GM15510 (cell line): ENCODE measurements around the gene EDAR.

Experiments
- POLR2A ChIP-seq: IDR thresholded peaks from 3 replicates; pipeline ENCODE4 v1.6.1; 2011; ENCODE audit warnings: borderline replicate concordance; ENCODE audit not compliant: insufficient read length; ENCODE audit errors: extremely low read depth

The EDAR gene

DNA sequence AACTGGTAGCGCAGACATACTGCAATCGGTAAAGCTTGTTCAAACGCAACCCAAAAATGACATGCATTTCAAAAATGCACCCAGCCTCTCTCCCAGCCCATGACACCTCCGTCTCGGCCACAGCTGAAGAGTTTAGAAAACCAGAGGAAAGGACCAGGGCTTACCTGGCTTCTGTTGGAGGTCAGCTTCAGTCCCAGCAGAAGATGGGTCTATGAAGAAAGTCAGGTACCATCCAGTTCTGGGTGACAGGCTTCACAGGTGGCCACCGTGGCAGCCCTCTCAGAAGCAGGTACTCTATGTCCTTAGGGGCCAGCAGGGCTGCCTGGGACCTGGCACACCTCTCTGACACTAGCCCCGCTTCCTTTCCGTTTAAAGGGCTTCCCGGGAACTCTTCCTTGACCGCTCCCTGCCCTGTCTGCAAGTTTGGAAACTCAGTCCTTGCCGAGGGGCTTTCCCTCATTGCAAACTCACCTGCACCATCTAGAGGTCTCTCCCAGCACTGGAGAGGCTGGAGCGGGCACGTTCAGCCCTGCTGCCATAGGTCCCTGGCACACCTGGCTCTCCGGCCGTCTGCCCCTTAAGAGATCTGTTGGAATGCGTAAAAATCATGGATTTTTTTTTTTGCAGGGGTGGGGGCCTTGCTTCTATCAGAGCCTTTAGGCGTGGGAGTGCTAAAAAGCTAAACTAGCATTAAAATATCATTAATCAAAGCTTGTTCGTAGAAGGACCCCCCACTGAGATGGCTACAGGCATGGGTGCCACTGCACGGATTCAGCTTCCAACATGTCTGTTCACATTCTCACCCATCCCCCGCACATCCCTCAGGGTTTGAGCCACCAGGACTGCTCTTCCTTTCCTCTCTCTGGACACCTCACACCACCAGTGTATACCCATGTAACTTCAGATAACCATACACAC, at the start of gene EDAR:
TSS of gene EDAR (minus strand) at position 425 of the 918 bp plus-strand sequence. CDS start 58,206 bp downstream, outside the sequence.
- TF ChIP-seq POLR2A, result no peak

DNA sequence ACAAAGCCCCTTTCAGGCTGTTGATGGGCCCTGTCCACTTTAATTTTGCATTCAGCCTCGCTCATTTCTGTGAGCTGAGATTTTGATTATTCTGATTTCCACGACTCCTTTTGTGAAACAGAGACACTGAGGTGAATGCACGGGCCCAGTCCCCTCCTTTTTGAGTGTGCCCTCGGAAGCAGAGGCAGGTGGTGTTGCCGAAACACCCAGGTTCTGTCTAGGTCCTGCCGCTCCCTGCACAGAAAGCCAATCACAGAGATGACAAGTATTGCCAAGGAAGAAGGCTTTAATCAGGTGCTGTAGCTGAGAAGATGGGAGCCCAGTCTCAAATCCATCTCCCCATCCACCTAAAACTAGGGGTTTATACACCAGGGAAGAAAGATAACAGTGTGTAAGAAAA, 44.2 kb upstream of the EDAR start:
- no peak for TF ChIP-seq POLR2A

DNA sequence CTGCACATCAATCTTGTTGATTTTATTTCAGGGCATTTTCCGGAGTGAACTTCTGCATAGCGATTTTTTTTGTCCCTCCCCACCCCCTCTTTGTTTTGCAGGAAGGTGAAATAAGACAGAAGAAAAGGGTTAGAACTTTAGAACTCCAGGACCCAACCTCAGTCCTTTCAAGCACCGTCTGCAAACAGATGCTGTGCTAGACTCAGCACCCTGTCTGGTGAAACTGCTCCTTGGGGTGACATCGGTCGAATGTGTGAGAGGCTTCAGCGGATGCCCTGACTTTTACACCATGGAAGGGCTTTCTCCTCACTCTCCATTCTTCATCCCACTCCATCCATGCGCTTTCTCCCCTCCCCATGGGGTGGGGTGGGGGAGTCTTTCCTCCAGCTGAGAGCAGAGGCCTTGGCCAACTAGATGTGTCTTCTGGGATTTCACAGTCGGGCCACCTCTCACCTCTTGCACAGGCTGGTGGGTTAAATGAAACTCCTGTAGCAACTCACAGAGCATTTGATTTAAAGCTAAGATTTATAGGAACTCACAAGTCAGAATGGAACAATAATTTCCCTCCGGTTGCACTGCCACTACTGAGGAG, 43.3 kb upstream of the EDAR start:
- TF ChIP-seq POLR2A, result no peak

- TF ChIP-seq POLR2A, result no peak
These were observed 42.6 kb upstream of the EDAR start for GRCh38 chr2:109031476-109032228.

- no peak for TF ChIP-seq POLR2A
These were observed 42.0 kb upstream of the EDAR start for GRCh38 chr2:109030870-109031475.

DNA sequence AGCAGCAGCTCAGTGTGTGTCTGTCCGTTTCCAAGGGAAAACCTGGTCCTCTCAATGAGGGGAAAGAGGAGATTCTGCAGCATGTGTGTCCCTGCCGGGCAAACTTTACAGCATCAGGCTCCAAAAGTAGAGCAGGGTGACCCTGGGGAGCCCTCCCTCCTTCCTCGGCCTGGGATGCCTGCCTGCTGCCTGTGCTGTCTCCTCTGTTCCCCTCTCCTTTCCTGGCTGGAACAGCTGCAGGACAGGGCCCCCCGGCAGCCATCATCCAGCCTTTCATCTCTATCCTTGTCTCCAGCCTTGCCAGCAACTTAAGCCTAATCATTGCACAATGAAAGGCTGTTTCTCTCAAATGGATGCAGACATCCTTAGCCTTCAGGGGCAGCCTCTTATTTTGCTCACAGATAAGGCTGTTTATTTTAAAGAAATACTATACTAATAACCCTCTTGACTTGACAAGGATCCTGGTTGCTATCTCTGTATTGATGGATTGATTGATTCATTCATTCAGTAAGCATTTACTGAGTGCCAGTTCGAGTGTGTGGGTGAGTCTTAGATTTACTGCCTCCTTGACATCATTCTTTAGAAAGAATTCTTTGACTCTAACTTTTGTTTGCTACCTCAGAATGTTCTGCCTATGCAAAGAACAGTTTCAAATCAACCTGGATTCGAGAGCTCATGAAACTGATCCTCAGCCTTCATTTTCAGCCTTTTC, 40.6 kb upstream of the EDAR start:
- no peak for TF ChIP-seq POLR2A

DNA sequence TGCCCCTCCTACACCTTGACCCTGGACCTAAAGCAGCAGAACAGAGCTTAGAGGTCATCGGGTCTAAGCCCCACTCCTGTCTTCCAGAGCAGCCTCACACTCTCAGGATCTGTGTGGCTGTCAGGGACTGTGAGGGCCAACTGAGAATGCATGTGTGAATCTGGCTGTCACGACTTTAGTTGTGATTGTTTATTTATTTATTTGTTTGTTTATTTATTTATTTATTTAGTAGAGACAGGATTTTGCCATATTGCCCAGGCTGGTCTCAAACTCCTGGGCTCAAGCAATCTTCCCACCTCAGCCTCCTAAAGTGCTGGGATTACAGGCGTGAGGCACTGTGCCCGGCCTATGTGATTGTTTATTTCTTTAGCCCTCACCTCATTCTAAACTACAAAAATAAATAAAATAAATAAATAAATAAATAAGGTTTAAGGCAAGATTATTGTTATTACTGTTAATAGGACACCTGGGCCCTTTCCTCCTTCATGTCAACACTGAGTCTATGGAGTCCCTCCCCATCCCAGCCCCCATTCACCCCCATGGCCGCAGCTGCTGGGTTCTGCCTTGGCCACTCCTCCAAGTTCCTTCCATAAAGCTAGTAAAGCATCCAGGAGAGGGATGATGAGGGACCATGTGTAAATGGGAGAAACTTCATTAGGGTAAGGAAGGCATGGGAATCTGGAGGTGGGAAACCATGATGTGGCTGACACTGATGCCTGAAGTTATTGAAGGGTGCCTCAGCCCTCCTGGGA, 39.9 kb upstream of the EDAR start:
- TF ChIP-seq POLR2A, result no peak

- no peak for TF ChIP-seq POLR2A
These were observed 39.3 kb upstream of the EDAR start for GRCh38 chr2:109028277-109028676.

DNA sequence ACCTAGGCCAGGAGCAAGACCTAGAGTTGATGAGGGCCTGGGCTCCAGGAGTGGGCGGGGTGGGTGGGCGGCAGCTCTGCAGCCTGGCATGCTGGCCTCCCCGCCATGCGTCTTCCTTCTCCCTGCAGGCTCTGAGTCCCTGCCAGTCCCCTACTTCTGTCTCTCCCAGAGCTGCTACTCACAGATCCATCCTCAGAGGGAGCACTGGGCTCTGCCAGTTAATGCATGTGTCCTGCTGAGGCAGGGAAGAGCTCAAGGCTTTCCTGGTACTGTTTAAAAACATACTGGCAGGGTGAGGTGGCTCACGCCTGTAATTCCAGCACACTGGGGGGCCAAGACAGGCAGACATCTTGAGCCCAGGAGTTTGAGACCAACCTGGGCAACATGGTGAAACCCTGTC, 38.7 kb upstream of the EDAR start:
- no peak for TF ChIP-seq POLR2A

GRCh38 chr2:109024477-109024876, 35.5 kb upstream of the EDAR start:
- TF ChIP-seq POLR2A, result no peak

DNA sequence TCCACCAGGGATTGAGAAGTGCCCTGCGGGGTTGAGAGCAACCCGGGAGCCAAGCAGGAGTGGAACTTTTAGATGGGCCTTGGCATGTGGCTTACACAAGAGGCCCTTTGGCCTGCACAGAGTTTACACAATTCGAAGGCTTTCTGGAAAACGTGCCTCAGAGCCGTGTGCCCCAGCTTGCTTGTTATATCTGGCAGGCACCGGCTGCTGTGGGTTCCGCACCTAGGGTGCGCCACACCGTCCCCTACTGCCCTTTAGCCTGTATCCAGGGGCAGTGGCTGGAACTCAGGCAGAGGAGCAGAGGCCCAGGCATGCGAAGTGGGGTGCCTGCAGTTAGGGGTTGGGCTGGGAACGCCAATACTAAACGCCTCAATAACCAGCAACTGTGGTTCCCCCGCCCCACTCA, 32.9 kb upstream of the EDAR start:
- no peak for TF ChIP-seq POLR2A

GRCh38 chr2:109020217-109020637, 31.2 kb upstream of the EDAR start:
- TF ChIP-seq POLR2A, result no peak

DNA sequence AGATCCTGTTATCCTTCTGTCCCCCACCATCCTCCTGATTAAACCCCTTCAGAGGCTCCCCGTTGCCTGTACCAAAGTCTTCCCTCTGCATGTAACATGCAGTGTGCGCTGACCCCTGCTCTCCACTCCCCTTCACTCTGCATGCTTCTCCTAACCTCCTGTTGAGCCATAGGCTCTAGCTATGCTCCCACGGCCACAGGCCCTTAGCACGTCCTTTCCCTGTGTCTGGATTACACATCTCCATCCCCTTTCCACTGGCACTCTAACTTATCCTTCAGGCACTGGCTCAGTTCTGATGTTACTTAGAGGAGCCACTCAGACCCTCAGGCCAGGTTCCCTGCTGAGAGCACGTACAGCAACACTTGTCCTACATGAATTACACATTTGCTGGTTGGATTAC, 29.4 kb upstream of the EDAR start:
- TF ChIP-seq POLR2A, result no peak

DNA sequence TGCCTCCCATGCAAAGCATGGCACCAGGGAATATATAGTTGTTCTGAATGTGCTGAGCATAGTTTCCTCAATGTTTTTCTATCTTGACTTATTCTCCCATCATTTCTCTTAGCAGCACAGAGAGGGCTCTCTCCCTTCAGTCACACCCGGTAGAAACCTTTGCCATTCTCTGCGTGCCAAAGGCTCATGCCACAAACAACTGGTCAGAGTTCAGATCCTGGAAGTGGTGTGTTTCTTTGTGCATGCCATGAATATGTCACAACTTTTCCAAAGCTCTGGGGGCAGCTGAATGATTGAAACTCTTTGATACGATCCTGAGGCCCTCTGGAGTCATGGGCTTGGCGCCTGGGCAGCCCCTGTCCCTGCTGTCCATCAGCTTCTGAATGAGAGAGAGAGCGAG, 28.0 kb upstream of the EDAR start:
- no peak for TF ChIP-seq POLR2A

DNA sequence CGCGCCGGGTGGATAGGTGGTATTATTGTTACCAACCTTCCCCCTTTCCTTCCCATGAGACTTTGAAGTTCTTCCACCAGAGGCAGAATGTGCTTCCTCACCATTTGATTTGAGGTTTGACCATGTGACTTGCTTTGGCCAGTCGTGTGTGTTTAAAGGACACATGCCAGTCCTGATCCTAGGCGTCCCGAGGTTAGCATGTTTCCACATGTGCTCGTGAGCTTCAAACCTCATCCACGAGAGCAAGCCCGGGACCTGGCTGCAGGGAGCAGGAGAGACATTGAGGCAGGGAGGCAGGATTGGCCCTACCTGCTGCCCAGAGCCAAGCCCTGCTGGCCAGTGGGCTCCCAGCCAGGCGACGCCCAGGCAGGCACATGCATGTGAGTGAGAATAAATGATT, 27.4 kb upstream of the EDAR start:
- TF ChIP-seq POLR2A, result no peak

GRCh38 chr2:109014476-109014875, 25.5 kb upstream of the EDAR start:
- TF ChIP-seq POLR2A, result no peak
